AG09319 (cell line): ENCODE data around the gene TSPAN7.

Experiments
- DNase-seq: peaks from one replicate; pipeline ENCODE4 v3.0.0-alpha.2; 2010; ENCODE audit warnings: low read depth; ENCODE audit errors: extremely low read depth
- TF ChIP-seq, protein P1 (sequence below): IDR thresholded peaks from 2 replicates; pipeline ENCODE4 v1.5.1; 2011; ENCODE audit warnings: low read depth, mild to moderate bottlenecking, inconsistent platforms, low read length, moderate library complexity

Gene TSPAN7

DNA sequence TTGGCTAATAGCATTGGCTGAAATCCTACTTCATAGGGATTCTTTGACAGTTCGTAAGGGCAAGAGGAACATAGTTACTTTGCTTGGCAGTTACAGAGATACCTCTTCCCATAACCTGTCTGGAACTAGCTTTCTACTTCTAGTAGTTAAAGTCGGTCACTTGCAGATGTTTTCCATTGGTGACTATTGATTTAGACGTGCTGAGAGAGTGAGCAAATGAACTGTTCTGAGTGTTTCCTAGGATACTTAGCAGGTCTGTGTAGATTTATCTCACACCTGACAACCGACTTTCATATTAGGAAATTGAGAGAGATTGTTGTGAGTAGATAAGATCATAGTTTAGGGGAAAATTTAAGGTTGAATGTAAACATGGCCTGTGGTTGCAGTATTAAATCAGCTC is 116.8 kb downstream of the TSPAN7 start:
- TF ChIP-seq, protein P1, sequence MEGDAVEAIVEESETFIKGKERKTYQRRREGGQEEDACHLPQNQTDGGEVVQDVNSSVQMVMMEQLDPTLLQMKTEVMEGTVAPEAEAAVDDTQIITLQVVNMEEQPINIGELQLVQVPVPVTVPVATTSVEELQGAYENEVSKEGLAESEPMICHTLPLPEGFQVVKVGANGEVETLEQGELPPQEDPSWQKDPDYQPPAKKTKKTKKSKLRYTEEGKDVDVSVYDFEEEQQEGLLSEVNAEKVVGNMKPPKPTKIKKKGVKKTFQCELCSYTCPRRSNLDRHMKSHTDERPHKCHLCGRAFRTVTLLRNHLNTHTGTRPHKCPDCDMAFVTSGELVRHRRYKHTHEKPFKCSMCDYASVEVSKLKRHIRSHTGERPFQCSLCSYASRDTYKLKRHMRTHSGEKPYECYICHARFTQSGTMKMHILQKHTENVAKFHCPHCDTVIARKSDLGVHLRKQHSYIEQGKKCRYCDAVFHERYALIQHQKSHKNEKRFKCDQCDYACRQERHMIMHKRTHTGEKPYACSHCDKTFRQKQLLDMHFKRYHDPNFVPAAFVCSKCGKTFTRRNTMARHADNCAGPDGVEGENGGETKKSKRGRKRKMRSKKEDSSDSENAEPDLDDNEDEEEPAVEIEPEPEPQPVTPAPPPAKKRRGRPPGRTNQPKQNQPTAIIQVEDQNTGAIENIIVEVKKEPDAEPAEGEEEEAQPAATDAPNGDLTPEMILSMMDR, result no peak
- no peak for DNase-seq

DNA sequence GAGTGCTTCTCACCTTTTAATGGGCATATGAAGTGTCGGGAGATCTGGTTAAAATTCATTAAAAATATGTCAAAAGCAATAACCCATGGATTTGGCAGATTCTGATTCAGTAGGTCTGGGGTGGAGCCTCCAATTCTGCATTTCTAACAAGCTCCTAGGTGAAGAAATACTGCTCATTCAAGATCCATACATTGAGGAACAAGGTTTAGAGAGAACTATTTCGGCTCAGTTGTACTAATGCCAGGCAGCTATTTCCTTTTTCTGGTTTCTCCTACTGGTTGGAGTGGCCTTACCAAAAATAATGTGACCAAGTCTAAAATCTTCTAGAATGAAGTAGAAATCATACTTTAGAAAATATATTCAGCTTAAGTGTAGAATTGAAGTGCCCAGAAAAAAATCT is 117.5 kb downstream of the TSPAN7 start:
- DNase-seq, result no peak
- TF ChIP-seq, protein P1, result no peak

DNA sequence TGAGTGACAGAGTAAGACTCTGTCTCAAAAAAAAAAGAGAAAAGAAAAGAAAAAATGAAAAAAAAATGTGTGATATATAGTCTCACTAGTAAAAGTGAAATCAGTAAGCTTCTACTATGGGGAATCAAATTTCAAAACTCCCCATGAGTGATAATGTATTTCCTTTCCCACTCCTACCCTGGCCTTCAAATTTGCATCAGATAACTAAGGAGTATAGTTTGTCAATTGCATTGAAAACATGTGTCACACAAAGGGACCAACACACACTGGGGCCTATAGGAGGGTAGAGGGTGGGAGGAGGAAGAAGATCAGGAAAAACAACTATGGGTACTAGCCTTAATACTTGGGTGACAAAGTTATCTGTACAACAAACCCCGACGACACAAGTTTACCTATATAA is 118.4 kb downstream of the TSPAN7 start:
- TF ChIP-seq, protein P1, result no peak
- DNase-seq, result no peak

DNA sequence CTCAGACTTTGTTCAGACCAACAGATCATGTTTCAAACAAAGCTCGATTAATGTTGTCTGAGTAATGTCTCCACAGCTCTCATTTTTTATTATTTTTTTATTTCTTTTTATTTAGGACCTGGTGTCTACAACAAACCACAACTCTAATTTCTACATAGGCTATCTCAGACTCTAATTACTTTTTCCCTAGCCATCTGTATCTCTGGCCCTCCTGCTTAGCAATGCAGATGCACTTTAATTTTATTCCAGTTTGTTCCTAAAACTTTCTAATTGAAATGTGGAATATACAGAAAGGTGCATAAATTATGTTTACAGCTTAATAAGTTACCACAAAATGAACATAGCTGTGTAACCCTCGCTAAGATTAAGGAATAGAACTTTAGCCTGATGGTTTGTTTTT is 120.8 kb downstream of the TSPAN7 start:
- TF ChIP-seq, protein P1, result no peak
- no peak for DNase-seq

DNA sequence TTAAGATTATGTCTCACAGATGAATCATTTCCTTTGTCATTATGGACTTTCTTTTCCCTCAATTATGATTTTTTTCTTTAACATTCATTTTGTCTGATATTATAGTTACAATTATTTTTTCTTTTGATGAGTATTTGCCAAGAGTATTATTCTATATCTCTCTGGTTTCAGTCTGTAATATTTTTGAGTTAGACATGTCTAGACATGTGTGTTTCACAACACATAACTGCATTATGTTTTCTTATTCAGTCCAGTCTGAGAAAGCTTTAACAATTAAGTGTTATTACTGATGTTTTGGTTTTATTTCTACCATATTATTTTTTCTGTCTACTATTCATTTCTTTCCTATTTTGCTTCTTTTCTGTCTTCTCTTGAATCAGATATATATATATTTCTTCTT is 131.6 kb downstream of the TSPAN7 start:
- TF ChIP-seq, protein P1, result no peak
- DNase-seq, result no peak

DNA sequence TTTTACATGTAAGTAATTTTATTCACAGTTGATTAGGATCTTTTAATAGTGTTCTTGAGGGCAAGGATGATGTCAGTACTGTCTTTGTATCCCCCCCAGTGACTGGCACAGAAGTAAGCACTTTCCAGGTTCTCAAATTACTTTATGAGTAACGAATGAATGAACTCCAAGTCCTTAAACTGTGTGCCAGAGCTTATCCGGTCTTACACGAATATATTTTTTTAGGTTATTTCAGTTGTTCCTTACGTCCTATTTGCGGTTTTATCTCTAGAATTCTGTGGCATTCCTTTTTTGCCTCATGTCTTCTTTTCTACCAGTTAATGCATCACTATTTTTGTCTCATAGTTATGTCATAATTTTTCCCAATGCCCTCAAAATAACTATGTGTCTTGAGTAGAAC is 133.1 kb downstream of the TSPAN7 start:
- TF ChIP-seq, protein P1, result no peak
- no peak for DNase-seq

DNA sequence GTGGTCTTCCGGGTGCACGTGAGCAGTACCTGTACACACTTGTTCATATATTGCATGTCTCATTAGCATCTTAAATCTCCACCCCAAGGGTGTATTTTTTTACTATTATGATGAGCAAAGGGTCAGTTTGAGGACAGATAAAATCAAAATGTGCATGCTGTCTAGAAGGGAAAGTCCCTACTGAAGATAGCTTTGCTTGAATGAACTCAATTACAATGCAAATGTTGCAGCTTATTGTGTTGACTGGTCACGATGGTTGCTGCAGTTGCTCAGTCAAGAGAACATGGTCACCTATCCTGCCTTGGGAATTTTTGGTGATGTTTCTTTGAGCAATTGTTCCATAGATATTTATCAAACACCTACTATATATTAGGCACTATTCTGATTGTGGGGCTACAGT is 136.1 kb downstream of the TSPAN7 start:
- TF ChIP-seq, protein P1, result no peak
- no peak for DNase-seq

DNA sequence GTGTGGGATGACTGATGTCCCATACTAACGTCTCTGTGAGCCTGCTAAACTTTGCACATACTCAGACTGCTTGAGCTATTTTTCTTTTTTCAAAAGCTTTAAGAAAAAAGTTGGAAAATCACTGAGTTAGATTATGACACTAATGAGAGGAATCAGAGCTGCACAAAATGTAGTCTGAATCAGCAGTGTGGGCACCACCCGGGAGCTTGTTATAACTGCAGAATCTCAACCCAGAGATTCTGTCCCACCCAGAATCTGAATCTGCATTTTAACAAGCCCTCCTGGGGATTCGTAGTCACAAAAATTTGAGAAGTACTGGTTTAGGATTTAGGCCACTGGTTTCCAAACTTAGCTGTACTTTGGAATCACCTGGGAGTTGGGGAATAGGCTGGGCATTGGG is 137.8 kb downstream of the TSPAN7 start:
- no peak for DNase-seq
- TF ChIP-seq, protein P1, result no peak
